Tracheal epithelial cell (primary cell): Measurements from ENCODE around the gene NFKBIB. TPM values are rescaled to one million over a fixed set of nuclear protein-coding genes. Genes with fewer than 3 reads are reported as not detected.

Source experiments
- total RNA-seq: library from RNA; depleted of rRNA; stranded (reverse); fragments of >200 nt; gene quantifications from 2 replicates; pipeline ENCODE4 v1.2.1, GENCODE V29; 2014

Gene NFKBIB, protein sequence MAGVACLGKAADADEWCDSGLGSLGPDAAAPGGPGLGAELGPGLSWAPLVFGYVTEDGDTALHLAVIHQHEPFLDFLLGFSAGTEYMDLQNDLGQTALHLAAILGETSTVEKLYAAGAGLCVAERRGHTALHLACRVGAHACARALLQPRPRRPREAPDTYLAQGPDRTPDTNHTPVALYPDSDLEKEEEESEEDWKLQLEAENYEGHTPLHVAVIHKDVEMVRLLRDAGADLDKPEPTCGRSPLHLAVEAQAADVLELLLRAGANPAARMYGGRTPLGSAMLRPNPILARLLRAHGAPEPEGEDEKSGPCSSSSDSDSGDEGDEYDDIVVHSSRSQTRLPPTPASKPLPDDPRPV
- 13.4 and 21.2 TPM in 2 replicates for total RNA-seq

DNA sequence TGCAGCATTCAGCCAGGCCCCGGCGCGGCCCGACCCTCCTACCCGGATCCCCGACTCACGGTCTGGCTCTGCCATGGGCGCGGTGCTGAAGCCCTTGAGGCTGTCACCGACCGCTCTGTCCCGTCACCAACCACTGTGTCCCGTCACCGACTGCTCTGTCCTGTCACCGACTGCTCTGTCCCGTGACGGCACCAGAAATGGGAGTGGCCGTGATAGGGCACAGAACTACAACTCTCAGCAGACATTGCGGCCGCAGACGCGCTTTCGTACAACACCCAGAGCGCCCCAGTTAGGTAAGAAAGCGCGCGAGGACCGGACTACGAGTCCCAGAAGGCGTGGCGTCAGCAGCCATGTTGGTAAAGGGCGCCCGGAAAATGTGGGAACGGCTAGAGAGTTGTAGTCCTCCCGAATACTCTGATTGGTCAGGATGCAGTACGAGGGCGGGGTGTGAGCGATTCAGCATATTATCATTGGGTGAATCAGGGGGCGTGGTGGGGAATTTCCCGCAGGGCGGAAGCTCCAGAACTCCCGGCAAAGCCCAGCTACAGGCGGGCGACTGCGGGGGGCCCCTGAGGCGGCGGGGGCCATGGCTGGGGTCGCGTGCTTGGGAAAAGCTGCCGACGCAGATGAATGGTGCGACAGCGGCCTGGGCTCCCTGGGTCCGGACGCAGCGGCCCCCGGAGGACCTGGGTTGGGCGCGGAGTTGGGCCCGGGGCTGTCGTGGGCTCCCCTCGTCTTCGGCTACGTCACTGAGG is at the start of gene NFKBIB, which contains the start of gene SIRT2:
Gene NFKBIB (plus strand): TSS at position 523 of the 755 bp plus-strand sequence. CDS start 64 bp downstream, at position 587.
Gene SIRT2 (minus strand): TSS at position 172 of the 755 bp plus-strand sequence. CDS start 97 bp downstream, at position 75.

DNA sequence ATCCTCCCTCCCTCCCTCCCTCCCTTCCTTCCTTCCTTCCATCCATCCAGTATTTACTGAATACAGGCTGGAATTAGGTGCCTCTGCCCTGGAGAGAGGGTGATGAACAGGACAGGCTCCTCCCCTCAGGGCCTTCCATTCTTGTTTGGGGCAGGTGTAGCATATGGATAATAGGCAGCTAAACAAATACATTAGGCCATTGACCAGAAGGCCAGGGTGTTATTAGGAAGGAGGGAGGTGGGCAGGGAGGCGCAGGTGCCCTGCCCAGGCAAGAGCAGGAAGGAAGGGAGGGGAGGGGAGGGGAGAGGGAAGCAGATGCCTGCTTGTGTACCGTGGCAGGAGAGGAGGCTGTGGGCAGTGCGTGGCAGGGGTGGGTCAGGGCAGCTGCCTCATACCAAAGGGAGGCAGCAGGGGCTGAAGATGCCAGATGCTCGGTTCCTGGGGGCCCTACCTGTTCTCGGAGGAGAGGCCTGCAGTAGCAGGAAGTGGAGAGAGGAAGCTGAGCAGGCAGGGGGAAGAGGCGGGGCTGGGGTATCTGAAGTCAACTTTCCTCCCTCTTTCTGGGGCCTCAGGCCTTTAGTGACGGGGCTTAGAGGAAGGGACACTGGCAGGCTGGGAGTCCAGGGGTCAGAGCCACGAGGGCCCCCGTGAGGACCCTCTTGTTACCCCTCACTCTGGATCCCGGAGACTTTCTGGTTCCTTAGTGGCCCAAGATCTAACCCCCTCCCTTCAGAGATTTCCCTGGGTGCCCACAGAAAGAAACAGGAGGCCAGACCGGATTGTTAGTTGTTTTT is 21.8 kb upstream of the NFKBIB start, which contains the start of gene RINL:
Gene RINL (minus strand): TSS at position 495 of the 794 bp plus-strand sequence. CDS start 1,533 bp downstream, outside the sequence.

DNA sequence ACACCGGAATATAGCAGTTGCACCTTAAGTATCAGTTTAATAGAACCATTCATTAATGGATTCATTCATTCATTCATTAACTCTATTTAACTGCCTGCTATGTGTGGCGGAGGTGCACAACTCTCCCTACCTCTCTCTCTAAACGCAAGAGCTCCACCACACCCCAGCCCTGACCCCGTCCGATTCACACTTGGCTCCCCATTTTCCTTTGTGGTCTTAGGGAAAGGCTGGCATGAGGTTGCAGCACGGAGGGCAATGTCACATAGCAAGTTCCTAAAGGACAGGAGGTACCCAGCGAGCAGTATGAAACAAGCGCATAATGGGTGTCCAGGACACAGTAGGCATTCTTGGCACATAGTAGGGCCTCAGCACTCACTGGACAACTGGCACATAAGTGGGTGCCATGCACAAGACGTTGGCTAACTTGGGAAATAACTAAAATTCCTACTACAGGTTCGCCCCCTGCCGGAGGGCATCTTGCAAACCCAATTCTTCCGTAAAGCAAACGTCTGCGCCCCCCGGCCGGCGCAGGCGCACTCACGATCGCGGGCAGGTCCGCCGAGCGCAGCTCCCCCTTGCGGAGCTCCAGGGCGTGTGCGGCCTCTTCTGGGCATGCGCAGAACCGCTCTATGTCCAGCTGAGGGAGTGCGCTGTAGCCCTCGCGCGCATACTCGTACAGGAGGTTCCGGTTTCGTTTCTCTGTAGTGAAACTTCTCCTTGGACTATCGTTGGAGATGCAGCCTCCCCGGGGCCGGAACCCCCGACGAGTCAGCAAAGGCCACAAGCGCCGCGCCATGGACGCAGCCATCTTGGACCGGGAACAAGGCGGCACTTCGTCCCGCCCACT is 30.4 kb downstream of the NFKBIB start, which contains the start of gene SARS2:
Gene SARS2 (minus strand): TSS at position 835 of the 847 bp plus-strand sequence. CDS start 27 bp downstream, at position 808.

DNA sequence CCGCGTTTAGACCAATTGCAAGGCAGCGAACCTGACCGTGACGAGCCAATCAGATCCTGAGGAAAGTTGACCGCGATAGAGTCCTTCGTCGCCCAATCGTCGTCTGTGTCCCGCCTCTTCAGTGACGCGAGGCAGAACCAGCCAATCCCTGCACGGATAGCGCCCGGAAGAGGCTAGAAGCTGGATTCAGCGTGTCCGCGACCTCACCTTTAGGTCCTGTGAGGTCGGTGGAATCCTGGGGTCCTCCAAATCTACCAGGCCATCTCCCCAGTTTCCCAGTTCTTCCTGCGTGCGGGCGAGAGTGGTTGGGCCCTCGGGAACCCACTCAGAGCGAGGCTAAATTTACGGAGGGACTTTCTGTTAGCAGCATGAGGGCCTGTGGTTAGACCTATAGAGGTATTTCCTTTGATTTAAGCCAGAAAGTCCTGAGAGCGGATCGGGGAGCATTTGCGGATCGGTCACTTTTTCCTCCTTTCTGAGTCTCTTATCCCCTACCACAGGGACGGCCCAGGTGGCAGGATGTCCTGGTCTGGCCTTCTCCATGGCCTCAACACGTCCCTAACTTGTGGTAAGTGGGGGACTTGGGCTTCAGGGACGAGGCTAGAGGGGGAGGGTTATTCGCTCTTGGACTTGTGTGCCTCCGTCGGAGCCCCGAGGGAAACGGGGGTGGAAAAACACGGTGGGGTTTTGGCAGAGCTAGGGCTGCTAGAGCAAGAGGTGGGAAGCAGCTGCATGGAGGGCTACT is 31.2 kb downstream of the NFKBIB start, which contains the start of gene MRPS12:
Gene MRPS12 (plus strand): TSS at position 169 of the 745 bp plus-strand sequence. CDS start 351 bp downstream, at position 520.

Other genes with a start within 250 kb of the NFKBIB start
- 5.3 and 7.7 TPM in 2 replicates for gene CAPN12, start 155.5 kb upstream of the NFKBIB start, total RNA-seq
- gene LGALS7, start 126.5 kb upstream of the NFKBIB start, total RNA-seq = 11.6 and 438 TPM in 2 replicates
- 85.8 and 4,166 TPM in 2 replicates for gene LGALS7B, start 110.8 kb upstream of the NFKBIB start, total RNA-seq
- gene LGALS4, start 87.0 kb upstream of the NFKBIB start, total RNA-seq = 0.21 TPM in 1 of 2 replicates, not detected in the other
- gene ECH1, start 68.2 kb upstream of the NFKBIB start, total RNA-seq = 23.1 and 30.5 TPM in 2 replicates
- 162 and 166 TPM in 2 replicates for gene HNRNPL, start 50.0 kb upstream of the NFKBIB start, total RNA-seq
- 14.7 and 32.2 TPM in 2 replicates for gene RINL, start 21.7 kb upstream of the NFKBIB start, total RNA-seq
- 68.8 and 74.9 TPM in 2 replicates for gene SIRT2, start 351 bp upstream of the NFKBIB start, total RNA-seq
- gene CCER2, start 12.2 kb downstream of the NFKBIB start, total RNA-seq = 0.21 TPM in 1 of 2 replicates, not detected in the other
- gene SARS2, start 30.8 kb downstream of the NFKBIB start, total RNA-seq = 14.1 and 14.9 TPM in 2 replicates
- gene MRPS12, start 31.0 kb downstream of the NFKBIB start, total RNA-seq = 60.5 and 70.6 TPM in 2 replicates
- 24.3 and 27.7 TPM in 2 replicates for gene FBXO17, start 75.8 kb downstream of the NFKBIB start, total RNA-seq
- 4.9 and 9.6 TPM in 2 replicates for gene FBXO27, start 132.6 kb downstream of the NFKBIB start, total RNA-seq
- gene ACP7, start 184.4 kb downstream of the NFKBIB start, total RNA-seq = 0.43 and 1.4 TPM in 2 replicates
- 5.5 and 9.2 TPM in 2 replicates for gene PAK4, start 225.8 kb downstream of the NFKBIB start, total RNA-seq